LNCAP (cell line): ENCODE data around the gene GMEB2.

Experiments
- CTCF ChIP-seq: fragments of 450-650 bp; IDR thresholded peaks from 2 replicates; pipeline ENCODE4 v1.5.1; 2017; ENCODE audit warnings: mild to moderate bottlenecking

The GMEB2 gene

DNA sequence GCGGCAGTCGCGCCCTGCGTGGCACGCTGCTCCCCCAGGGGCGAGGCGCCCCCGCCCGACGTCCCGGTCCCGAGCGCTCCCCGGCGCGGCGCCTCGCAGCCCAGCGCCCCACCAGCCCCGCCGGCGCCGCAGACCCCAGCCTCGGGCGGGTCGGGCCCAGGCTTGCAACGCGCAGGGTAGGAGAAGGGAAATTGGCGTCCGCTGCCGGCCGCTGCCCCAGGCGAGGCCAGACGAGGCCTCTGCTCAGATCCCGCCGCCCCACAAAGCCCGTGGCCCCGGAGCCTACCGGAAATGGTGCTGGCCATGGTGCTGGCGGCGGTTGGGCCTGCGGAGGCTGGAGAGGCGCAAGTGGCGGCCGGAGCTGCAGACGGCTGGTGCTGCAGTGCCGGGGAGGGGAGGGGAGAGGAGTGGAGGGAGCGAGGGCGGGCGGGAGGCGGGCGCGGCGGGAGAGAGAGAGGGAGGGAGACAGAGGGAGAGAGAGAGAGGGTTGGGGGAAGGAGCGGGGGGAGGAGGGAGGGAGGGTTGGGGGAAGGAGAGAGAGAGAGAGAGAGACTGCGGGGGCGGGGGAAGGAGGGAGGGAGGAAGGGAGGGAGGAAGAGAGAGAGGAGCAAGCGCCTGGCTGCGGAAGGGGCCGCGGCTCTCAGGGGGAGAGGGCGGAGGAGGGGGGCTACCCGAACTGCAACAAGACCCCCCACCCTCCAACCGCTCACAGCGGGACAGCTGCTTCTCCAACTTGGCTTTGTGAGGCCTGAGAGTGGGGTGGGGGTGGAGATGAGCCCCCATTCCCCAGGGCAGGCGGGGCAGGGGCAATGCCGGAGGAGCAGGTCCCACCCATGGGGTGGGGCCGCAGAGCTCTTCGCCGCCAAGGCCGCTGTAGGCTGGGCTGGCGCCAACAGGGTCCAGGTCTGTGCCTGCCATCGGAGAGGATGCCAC lies 26.4 kb upstream of the GMEB2 start, which contains the start of gene STMN3:
TSS of gene STMN3 (minus strand) at position 384 of the 933 bp plus-strand sequence. CDS start at position 305, 79 bp downstream.
- TF ChIP-seq CTCF: no peak

- no peak for TF ChIP-seq CTCF
Observed at GRCh38 chr20:63652192-63652980, 25.5 kb upstream of the GMEB2 start.

- no peak for TF ChIP-seq CTCF
Observed at GRCh38 chr20:63651942-63652191, 25.0 kb upstream of the GMEB2 start.

DNA sequence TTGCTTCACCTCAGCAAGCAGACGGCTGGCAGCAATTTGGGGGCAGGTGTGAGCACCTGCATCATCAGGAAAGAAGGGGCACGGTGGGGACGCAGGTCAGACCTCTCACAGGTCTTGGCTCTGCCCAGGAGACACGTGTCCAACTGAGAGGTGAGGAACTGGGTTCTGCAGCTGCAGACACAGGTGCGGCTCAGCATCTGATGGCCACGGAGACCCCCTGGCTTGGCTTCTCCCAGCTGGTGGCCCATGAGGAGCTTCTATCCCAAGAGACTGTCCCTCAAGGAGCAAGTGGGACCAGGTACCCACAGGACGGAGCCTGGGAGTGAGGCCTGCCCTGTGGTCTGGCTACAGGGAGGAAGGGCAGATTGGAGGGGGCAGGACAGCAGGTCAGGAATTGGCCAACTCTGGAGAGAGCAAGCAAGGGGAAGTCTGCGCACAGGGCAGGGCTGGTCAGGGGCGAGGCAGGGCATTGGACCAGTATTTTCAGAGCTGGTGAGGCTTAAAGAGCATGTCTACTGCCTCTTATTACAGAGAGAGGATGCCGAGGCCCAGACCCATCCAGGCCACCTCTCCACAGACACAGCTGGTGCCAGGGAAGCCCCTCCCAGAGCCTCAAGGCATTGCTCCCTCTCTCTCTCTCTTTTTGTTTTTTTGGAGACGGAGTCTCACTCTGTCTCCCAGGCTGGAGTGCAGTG lies 22.1 kb upstream of the GMEB2 start:
- TF ChIP-seq CTCF: no peak

GRCh38 chr20:63648190-63648589 lies 21.3 kb upstream of the GMEB2 start:
- TF ChIP-seq CTCF: no peak

GRCh38 chr20:63645218-63645617 lies 18.3 kb upstream of the GMEB2 start:
- no peak for TF ChIP-seq CTCF

DNA sequence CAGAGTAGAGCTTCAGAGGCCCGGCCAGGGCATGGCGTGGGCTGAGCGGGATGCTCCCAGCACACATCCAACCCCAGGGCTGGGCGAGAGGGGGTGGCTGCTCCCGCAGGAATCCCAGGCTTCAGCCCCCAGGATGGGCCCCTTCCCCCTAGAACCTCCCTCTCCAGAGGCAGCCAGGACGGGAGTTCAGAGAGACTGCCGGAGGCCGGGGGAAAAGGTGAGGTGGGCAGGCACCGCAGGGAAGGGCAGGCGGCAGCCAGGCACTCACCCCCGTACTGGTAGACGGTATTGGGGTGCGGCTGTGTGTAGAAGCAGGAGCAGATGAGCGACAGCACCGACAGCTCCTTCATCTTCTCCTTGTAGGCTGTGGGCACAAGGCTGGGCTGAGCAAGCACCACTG lies 17.0 kb upstream of the GMEB2 start:
- TF ChIP-seq CTCF: no peak
